Left cardiac atrium (tissue), 2 donors: Measurements from ENCODE around the gene TRIM73. TPM values are rescaled to one million over a fixed set of nuclear protein-coding genes. Genes with fewer than 3 reads are reported as not detected.

Source experiments
- total RNA-seq, 2 donors: library from RNA; stranded (reverse); fragmentation: NEBNext Ultra II Directional; extraction: Animal tissue kit (Norgen Biotek cat#: 25700); gene quantifications; one replicate each; pipeline ENCODE4 v1.2.1, GENCODE V29; 2021
- donor health status: DM: no; HTN: yes; CAD: no; lungs with severe emphysema.
- donor health status: DM: yes; HTN: yes; CAD: no.

Gene TRIM73
- total RNA-seq, 2 donors from 2014 or later: 0.74 to 2.7 TPM

Other genes starting within 250 kb of the TRIM73 start
- 10 to 100 TPM; 25.3 to 35.5 TPM for gene POM121C, start 90.7 kb downstream of the TRIM73 start, total RNA-seq
- not detected for gene SPDYE5, start 96.7 kb downstream of the TRIM73 start, total RNA-seq